ENCODE measurements around the gene ELP4. TPM values are rescaled to one million over a fixed set of nuclear protein-coding genes. Genes with fewer than 3 reads are reported as not detected.

ELP4 gene
- total RNA-seq, 1 donor from 2014 or later: 147 TPM

DNA sequence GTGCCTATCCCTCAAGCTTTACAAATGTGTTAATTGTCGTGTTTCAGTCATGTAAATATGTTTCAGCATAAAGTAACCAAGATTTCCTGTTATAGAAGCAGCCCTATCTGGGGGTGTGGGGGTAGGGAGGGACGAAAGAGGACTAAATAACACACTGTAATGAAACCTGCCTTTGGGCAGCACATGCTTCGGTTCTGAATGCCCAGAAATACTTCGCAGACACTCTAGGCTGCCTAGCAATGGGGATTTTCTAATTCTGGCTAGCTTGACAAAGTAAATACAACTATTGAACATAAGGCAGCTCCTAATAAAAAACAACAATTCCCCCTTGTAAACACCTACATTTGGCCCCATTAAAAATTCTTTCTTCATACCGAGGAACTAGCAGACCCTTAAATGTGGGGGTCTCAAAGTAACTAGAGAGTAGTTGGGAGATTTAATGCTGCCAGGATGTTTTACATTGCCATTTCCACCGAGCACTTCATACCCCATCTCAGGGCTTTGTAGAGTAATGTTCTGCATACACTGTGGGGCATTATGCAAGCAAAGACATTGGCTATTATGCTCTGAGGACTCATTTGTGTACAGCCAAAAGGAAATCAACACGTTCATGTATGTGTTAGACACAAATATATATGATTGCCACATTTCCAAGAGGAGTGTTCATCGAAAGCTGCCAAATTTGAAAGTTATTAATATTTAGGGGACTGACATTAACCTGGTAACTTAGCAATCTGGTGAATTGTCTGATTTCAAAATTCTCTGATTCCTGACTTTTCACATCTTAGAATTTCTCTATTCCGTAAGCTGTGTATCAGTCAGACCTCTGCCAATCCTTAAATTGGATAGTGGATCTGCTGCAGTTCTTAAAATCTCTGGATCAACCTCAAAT is 259.4 kb downstream of the ELP4 start:
- TF ChIP-seq EZH2 (IDR thresholded peaks at IDR 0.05) (no peak), CTCF (IDR thresholded peaks at IDR 0.05) (no peak), EZH2phosphoT487 (IDR thresholded peaks at IDR 0.05) (no peak)
- Mint-ChIP-seq H3K27ac (peak overlapping the region; percentile 36), H3K4me3 (no peak overlapping the region), H3K36me3 (peaks cover 8% of the 10 kb centered on the region), H3K27me3 (ENCODE audit: insufficient read depth, low read depth) (no peaks in the 10 kb centered on the region), H3K9me3 (no peaks in the 10 kb centered on the region), H3K4me1 (peaks cover 53% of the 10 kb centered on the region)
- Histone ChIP-seq H3K9ac (no peak overlapping the region), H3K36me3 (no peaks in the 10 kb centered on the region), H3K79me2 (ENCODE audit: low read depth) (peaks cover 8% of the 10 kb centered on the region), H3K4me1 (peaks cover 76% of the 10 kb centered on the region), H2AFZ (replicated peaks) (no peak overlapping the region), H3K4me2 (peak overlapping the region; percentile 15), H3K4me3 (no peak overlapping the region), H3F3A (ENCODE audit: low read depth) (peaks cover 46% of the 10 kb centered on the region), H3K9me3 (ENCODE audit: low read depth) (no peaks in the 10 kb centered on the region), H4K20me1 (ENCODE audit: low read depth) (no peaks in the 10 kb centered on the region), H3K27ac (peak overlapping the region; percentile 35), H3K27me3 (no peaks in the 10 kb centered on the region)
- DNase-seq (ENCODE audit: low spot score): no peak

- Mint-ChIP-seq H3K9me3 (no peaks in the 10 kb centered on the region), H3K36me3 (peaks cover 13% of the 10 kb centered on the region), H3K27me3 (ENCODE audit: insufficient read depth, low read depth) (peaks cover 3% of the 10 kb centered on the region), H3K27ac (peak overlapping the region; percentile 39), H3K4me1 (peaks cover 41% of the 10 kb centered on the region), H3K4me3 (no peak overlapping the region)
- Histone ChIP-seq H2AFZ (replicated peaks) (no peak overlapping the region), H3K4me3 (no peak overlapping the region), H4K20me1 (ENCODE audit: low read depth) (no peaks in the 10 kb centered on the region), H3K4me2 (peak overlapping the region; percentile 35), H3K9me3 (ENCODE audit: low read depth) (no peaks in the 10 kb centered on the region), H3K27ac (peak overlapping the region; percentile 30), H3K79me2 (ENCODE audit: low read depth) (peaks cover 8% of the 10 kb centered on the region), H3K4me1 (peaks cover 67% of the 10 kb centered on the region), H3K27me3 (no peaks in the 10 kb centered on the region), H3K9ac (no peak overlapping the region), H3K36me3 (no peaks in the 10 kb centered on the region), H3F3A (ENCODE audit: low read depth) (peaks cover 35% of the 10 kb centered on the region)
- no peak for DNase-seq (ENCODE audit: low spot score)
- TF ChIP-seq EZH2phosphoT487 (IDR thresholded peaks at IDR 0.05): no peak
- TF ChIP-seq EZH2 (IDR thresholded peaks at IDR 0.05): no peak
- TF ChIP-seq CTCF (IDR thresholded peaks at IDR 0.05): no peak
These were observed 260.6 kb downstream of the ELP4 start for GRCh38 chr11:31770011-31770700.

DNA sequence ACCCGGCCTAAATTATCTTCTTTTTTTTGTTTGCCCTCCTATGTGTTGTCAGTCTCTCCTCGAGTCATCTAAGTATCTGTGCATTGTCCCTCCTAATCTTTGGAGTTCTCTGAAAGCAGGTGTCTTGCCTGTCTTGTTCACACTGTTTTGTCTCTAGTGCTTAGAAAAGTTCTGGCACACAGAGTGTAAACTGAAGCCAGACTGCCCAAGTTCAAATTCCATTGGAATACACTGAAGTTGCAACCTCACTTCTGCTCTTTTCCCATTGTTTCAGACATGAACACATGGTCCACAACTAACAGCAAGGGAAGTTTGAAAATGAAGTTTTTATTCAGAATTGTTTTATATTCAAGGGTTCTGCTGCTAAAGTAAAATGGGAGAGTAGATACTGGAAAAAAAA is 262.8 kb downstream of the ELP4 start:
- no peak overlapping the region for H2AFZ ChIP-seq (replicated peaks)
- H3K9me3 ChIP-seq (ENCODE audit: low read depth): no peaks in the 10 kb centered on the region
- H3K4me3 ChIP-seq: no peak overlapping the region
- H3K4me3 Mint-ChIP-seq: no peak overlapping the region
- no peaks in the 10 kb centered on the region for H4K20me1 ChIP-seq (ENCODE audit: low read depth)
- H3K27ac Mint-ChIP-seq: no peak overlapping the region
- no peak overlapping the region for H3K4me2 ChIP-seq
- peaks cover 3% of the 10 kb centered on the region for H3K27me3 Mint-ChIP-seq (ENCODE audit: insufficient read depth, low read depth)
- no peaks in the 10 kb centered on the region for H3K79me2 ChIP-seq (ENCODE audit: low read depth)
- H3K27ac ChIP-seq: no peak overlapping the region
- peaks cover 44% of the 10 kb centered on the region for H3K4me1 ChIP-seq
- TF ChIP-seq EZH2phosphoT487 (IDR thresholded peaks at IDR 0.05) (no peak), CTCF (IDR thresholded peaks at IDR 0.05) (no peak), EZH2 (IDR thresholded peaks at IDR 0.05) (no peak)
- no peak overlapping the region for H3K9ac ChIP-seq
- H3K4me1 Mint-ChIP-seq: peaks cover 30% of the 10 kb centered on the region
- peaks cover 14% of the 10 kb centered on the region for H3K36me3 Mint-ChIP-seq
- no peak for DNase-seq (ENCODE audit: low spot score)
- H3F3A ChIP-seq (ENCODE audit: low read depth): peaks cover 15% of the 10 kb centered on the region
- H3K9me3 Mint-ChIP-seq: peaks cover 1% of the 10 kb centered on the region
- H3K36me3 ChIP-seq: no peaks in the 10 kb centered on the region
- no peaks in the 10 kb centered on the region for H3K27me3 ChIP-seq

Measured in neural progenitor cell (in vitro differentiated cells).